ENCODE data around the gene MEMO1.

GRCh38 chr2:31925517-31925916 lies 85.3 kb downstream of the MEMO1 start:
- TF ChIP-seq CTCF (IDR thresholded peaks at IDR 0.05; ENCODE audit: low read depth, low read length, poor library complexity, severe bottlenecking) (no peak), EZH2phosphoT487 (IDR thresholded peaks at IDR 0.05; ENCODE audit: borderline replicate concordance, low read length) (no peak)
